Hematopoietic multipotent progenitor cell treated with erythropoietin and hydrocortisone succinate and interleukin-3 and kit ligand, for 6 days (in vitro differentiated cells): ENCODE measurements around the gene C11orf16.
"Not testable (repeated sequence)": the region's sequence is repeated elsewhere in the genome, so short reads cannot be mapped to it uniquely, and the experiment has no call there.

Experiments
- DNase-seq: peaks from one replicate; pipeline ENCODE4 v3.0.0-alpha.2; 2015

Gene C11orf16

GRCh38 chr11:8881585-8881984, 51.2 kb downstream of the C11orf16 start:
- DNase-seq, result not testable (repeated sequence)

- no peak for DNase-seq
Observed at GRCh38 chr11:8878771-8879170, 54.0 kb downstream of the C11orf16 start.

DNA sequence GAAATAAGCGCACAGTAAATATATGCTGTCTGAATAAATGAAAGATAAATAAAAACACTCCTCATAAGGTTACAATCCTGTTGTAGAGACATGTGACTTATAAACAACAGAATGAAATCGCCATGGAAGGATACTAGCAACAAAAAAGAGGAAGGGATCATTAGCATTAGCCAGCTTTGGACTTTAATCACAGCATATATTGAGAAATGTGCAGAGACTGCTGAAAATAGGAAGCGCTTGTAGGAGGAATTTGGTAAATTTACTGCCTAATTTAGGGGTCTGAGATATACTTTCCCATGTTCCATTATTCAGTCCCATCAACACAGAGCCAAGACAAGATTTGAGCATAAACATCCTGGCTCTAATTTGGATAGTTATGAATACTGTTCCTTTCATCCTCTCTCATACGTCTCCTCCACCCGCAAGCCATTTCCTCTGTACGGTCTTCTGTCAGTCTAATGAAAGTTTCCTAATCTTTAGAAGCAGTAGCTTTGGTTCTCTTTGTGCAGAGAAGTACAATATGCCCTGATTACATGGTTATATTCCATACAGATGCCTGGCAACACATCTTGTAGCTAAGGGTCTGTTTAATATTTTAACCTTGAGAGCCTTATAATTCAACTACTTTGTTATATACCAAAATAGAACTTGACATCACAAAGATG, 58.9 kb downstream of the C11orf16 start:
- no peak for DNase-seq

GRCh38 chr11:8871962-8872361, 60.8 kb downstream of the C11orf16 start:
- no peak for DNase-seq

DNA sequence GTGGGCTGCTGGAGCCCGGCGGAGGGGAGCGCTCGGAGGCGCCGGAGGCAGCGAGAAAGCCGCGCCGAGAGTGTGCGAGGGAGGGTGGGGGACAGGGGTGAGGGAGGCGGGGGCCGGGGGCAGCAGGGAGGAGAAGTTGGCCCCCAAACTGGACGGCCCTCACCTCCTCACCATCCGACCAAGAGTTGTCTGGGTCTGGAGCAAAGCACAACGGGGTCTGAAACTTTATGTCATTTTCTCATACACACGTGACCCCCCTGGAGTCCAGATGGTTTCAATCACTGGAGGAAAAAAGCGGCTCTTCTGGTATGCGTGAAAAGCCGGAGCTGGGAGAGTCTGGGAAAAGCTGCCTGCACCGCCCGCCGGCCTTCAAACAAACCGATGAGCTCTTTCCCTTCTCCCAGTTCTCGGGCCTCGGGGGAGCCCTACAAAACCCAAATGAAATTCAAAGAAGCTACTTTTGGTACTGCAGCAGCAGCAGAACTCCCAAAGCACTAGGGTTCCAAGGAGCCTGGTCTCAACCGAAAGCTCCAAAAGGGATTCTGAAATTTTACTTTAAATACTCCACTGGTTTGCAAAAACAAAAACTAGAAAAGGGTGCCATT, 61.5 kb downstream of the C11orf16 start:
- DNase-seq, result peak; percentile 9

GRCh38 chr11:8870411-8871170, 62.2 kb downstream of the C11orf16 start:
- peak; percentile 26 for DNase-seq
